ENCODE measurements around the gene LSAMP.

LSAMP gene

DNA sequence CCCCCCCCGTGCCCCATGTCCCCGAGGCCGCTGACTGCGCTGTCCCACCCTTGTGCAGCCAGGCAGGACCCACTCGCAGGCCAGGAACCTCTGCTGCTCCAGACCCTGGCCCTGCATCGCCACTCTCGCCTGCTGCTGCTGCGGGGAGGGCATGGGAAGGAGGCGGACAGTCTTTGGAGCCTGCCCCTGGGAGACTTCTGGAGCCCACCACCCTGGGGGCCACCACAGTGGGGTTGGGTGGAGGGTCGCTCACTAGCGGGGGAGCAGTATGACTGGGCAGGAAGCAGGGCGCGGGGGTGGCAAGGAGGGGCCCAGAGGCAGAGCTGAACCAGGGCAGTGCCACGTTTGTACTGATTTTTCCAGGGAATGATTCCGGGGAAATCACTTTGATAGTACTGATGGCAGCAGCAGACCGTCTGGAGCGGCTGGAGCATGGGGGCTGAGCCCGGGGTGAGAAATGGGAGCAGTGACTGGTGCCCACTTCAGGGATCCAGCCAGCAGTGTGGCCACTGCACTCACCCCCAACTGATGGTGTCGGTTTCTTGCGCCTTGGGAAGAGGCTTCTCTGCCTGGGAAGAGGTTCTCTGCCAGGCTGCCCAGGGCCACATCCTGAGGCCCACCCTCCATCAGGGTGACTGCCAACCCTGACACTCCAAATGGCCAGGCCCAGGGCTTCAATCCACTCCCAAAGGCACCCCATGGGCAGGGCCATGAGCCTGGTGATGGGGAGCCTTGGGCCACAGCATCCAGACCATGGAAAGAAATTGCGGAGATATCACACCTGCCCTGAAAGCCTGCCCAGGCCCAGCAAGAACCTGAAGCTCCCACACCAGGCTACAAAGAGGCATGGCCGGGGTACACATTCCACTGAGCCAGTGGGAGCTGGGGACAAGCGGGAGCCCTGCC lies 53.7 kb downstream of the LSAMP start:
- Histone ChIP-seq H3K36me3 (ENCODE audit: control insufficient read depth in 2 of 2, insufficient read depth in 1 of 2, low read length in 2 of 2) (no peaks in the 10 kb centered on the region), H3K4me1 (ENCODE audit: control insufficient read depth, insufficient read depth, low read length) (no peaks in the 10 kb centered on the region), H3K9me3 (ENCODE audit: control insufficient read depth, insufficient read depth, low read depth, low read length) (no peaks in the 10 kb centered on the region), H3K4me3 (ENCODE audit: low read depth, low read length) (no peak overlapping the region), H3K27ac (ENCODE audit: extremely low read depth, low read depth, low read length) (no peak overlapping the region)
- POLR2A ChIA-PET: no interaction called here
- CTCF ChIA-PET: no interaction called here
- no peak for TF ChIP-seq TRIM28 (IDR thresholded peaks at IDR 0.05; ENCODE audit: borderline replicate concordance, low read length)
- no peak for TF ChIP-seq ZNF830 (tag by site-specific recombination; IDR thresholded peaks at IDR 0.05; ENCODE audit: low read depth)
- no peak for TF ChIP-seq RBAK (tag by site-specific recombination; IDR thresholded peaks at IDR 0.05)
- TF ChIP-seq, protein P1, sequence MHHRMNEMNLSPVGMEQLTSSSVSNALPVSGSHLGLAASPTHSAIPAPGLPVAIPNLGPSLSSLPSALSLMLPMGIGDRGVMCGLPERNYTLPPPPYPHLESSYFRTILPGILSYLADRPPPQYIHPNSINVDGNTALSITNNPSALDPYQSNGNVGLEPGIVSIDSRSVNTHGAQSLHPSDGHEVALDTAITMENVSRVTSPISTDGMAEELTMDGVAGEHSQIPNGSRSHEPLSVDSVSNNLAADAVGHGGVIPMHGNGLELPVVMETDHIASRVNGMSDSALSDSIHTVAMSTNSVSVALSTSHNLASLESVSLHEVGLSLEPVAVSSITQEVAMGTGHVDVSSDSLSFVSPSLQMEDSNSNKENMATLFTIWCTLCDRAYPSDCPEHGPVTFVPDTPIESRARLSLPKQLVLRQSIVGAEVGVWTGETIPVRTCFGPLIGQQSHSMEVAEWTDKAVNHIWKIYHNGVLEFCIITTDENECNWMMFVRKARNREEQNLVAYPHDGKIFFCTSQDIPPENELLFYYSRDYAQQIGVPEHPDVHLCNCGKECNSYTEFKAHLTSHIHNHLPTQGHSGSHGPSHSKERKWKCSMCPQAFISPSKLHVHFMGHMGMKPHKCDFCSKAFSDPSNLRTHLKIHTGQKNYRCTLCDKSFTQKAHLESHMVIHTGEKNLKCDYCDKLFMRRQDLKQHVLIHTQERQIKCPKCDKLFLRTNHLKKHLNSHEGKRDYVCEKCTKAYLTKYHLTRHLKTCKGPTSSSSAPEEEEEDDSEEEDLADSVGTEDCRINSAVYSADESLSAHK (tag by site-specific recombination; IDR thresholded peaks at IDR 0.05): no peak
- no peak for TF ChIP-seq ZNF600 (tag by site-specific recombination; IDR thresholded peaks at IDR 0.05)
- TF ChIP-seq, protein P2, sequence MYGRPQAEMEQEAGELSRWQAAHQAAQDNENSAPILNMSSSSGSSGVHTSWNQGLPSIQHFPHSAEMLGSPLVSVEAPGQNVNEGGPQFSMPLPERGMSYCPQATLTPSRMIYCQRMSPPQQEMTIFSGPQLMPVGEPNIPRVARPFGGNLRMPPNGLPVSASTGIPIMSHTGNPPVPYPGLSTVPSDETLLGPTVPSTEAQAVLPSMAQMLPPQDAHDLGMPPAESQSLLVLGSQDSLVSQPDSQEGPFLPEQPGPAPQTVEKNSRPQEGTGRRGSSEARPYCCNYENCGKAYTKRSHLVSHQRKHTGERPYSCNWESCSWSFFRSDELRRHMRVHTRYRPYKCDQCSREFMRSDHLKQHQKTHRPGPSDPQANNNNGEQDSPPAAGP (tag by site-specific recombination; IDR thresholded peaks at IDR 0.05): no peak
- TF ChIP-seq, protein P3, sequence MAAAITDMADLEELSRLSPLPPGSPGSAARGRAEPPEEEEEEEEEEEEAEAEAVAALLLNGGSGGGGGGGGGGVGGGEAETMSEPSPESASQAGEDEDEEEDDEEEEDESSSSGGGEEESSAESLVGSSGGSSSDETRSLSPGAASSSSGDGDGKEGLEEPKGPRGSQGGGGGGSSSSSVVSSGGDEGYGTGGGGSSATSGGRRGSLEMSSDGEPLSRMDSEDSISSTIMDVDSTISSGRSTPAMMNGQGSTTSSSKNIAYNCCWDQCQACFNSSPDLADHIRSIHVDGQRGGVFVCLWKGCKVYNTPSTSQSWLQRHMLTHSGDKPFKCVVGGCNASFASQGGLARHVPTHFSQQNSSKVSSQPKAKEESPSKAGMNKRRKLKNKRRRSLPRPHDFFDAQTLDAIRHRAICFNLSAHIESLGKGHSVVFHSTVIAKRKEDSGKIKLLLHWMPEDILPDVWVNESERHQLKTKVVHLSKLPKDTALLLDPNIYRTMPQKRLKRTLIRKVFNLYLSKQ (tag by site-specific recombination; IDR thresholded peaks at IDR 0.05; ENCODE audit: borderline replicate concordance): no peak
- TF ChIP-seq ZNF510 (tag by site-specific recombination; IDR thresholded peaks at IDR 0.05; ENCODE audit: insufficient replicate concordance): no peak

DNA sequence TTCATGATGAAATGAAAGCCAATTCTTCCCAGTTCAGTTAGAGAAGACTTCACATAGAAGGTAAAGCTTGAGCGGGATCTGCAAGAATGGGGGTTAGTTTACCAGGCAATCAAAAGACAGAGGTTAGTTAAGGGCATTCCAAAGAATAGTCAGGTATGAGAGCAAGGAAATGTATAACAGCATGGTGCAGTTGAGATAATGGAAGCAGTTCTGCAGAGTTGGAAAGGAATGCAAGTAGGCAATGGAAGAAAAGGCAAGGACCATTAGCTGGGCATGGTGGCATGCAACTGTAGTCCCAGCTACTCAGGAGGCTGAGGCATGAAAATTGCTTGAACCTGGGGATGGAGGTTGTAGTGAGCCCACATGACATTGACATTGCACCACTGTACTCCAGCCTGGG lies 55.0 kb downstream of the LSAMP start:
- ChIA-PET CTCF (no interaction called here), POLR2A (no interaction called here)
- no peak overlapping the region for H3K4me3 ChIP-seq (ENCODE audit: low read depth, low read length)
- no peak for TF ChIP-seq ZNF792 (tag by site-specific recombination; IDR thresholded peaks at IDR 0.05)
- TF ChIP-seq, protein P4, sequence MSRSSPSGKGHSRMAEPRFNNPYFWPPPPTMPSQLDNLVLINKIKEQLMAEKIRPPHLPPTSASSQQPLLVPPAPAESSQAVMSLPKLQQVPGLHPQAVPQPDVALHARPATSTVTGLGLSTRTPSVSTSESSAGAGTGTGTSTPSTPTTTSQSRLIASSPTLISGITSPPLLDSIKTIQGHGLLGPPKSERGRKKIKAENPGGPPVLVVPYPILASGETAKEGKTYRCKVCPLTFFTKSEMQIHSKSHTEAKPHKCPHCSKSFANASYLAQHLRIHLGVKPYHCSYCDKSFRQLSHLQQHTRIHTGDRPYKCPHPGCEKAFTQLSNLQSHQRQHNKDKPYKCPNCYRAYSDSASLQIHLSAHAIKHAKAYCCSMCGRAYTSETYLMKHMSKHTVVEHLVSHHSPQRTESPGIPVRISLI (tag by site-specific recombination; IDR thresholded peaks at IDR 0.05): no peak
- no peak for TF ChIP-seq ZNF529 (tag by site-specific recombination; IDR thresholded peaks at IDR 0.05; ENCODE audit: insufficient replicate concordance)
- TF ChIP-seq, protein P1 (tag by site-specific recombination; IDR thresholded peaks at IDR 0.05): no peak
- TF ChIP-seq, protein P5, sequence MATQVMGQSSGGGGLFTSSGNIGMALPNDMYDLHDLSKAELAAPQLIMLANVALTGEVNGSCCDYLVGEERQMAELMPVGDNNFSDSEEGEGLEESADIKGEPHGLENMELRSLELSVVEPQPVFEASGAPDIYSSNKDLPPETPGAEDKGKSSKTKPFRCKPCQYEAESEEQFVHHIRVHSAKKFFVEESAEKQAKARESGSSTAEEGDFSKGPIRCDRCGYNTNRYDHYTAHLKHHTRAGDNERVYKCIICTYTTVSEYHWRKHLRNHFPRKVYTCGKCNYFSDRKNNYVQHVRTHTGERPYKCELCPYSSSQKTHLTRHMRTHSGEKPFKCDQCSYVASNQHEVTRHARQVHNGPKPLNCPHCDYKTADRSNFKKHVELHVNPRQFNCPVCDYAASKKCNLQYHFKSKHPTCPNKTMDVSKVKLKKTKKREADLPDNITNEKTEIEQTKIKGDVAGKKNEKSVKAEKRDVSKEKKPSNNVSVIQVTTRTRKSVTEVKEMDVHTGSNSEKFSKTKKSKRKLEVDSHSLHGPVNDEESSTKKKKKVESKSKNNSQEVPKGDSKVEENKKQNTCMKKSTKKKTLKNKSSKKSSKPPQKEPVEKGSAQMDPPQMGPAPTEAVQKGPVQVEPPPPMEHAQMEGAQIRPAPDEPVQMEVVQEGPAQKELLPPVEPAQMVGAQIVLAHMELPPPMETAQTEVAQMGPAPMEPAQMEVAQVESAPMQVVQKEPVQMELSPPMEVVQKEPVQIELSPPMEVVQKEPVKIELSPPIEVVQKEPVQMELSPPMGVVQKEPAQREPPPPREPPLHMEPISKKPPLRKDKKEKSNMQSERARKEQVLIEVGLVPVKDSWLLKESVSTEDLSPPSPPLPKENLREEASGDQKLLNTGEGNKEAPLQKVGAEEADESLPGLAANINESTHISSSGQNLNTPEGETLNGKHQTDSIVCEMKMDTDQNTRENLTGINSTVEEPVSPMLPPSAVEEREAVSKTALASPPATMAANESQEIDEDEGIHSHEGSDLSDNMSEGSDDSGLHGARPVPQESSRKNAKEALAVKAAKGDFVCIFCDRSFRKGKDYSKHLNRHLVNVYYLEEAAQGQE (tag by site-specific recombination; IDR thresholded peaks at IDR 0.05): no peak
- TF ChIP-seq ZNF654 (tag by site-specific recombination; IDR thresholded peaks at IDR 0.05; ENCODE audit: low read depth): no peak
- TF ChIP-seq, protein P6, sequence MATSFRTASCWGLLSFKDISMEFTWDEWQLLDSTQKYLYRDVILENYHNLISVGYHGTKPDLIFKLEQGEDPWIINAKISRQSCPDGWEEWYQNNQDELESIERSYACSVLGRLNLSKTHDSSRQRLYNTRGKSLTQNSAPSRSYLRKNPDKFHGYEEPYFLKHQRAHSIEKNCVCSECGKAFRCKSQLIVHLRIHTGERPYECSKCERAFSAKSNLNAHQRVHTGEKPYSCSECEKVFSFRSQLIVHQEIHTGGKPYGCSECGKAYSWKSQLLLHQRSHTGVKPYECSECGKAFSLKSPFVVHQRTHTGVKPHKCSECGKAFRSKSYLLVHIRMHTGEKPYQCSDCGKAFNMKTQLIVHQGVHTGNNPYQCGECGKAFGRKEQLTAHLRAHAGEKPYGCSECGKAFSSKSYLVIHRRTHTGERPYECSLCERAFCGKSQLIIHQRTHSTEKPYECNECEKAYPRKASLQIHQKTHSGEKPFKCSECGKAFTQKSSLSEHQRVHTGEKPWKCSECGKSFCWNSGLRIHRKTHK (tag by site-specific recombination; IDR thresholded peaks at IDR 0.05): no peak
- TF ChIP-seq ZNF202 (tag by site-specific recombination; IDR thresholded peaks at IDR 0.05; ENCODE audit: borderline replicate concordance): no peak
- TF ChIP-seq ZNF248 (tag by site-specific recombination; IDR thresholded peaks at IDR 0.05): no peak
- H3K27ac ChIP-seq (ENCODE audit: extremely low read depth, low read depth, low read length): no peak overlapping the region
- no peaks in the 10 kb centered on the region for H3K9me3 ChIP-seq (ENCODE audit: control insufficient read depth, insufficient read depth, low read depth, low read length)
- H3K4me1 ChIP-seq (ENCODE audit: control insufficient read depth, insufficient read depth, low read length): no peaks in the 10 kb centered on the region
- H3K36me3 ChIP-seq (ENCODE audit: control insufficient read depth in 2 of 2, insufficient read depth in 1 of 2, low read length in 2 of 2): no peaks in the 10 kb centered on the region
